ENCODE measurements around the gene TUBB2A. TPM values are rescaled to one million over a fixed set of nuclear protein-coding genes. Genes with fewer than 3 reads are reported as not detected.

Gene TUBB2A
- total RNA-seq, 1 donor from 2014 or later = 260 TPM

- no peak for DNase-seq (ENCODE audit: extremely low read depth, low read depth, low spot score)
Observed at GRCh38 chr6:3125815-3126214, 31.5 kb downstream of the TUBB2A start.

- DNase-seq (ENCODE audit: extremely low read depth, low read depth, low spot score) = no peak
Observed at GRCh38 chr6:3124667-3125066, 32.7 kb downstream of the TUBB2A start.

GRCh38 chr6:3122823-3123182 is 34.5 kb downstream of the TUBB2A start:
- no peak for DNase-seq (ENCODE audit: extremely low read depth, low read depth, low spot score)

- DNase-seq (ENCODE audit: extremely low read depth, low read depth, low spot score) = no peak
Observed at GRCh38 chr6:3120765-3121089, 36.6 kb downstream of the TUBB2A start.

GRCh38 chr6:3119040-3119723 is 38.2 kb downstream of the TUBB2A start:
- no peak for DNase-seq (ENCODE audit: extremely low read depth, low read depth, low spot score)

- DNase-seq (ENCODE audit: extremely low read depth, low read depth, low spot score) = no peak
Observed at GRCh38 chr6:3118353-3119039, 38.8 kb downstream of the TUBB2A start, which contains the start of gene BPHL. TSS of gene BPHL (plus strand) at chr6:3118711. CDS start at chr6:3118741, 30 bp downstream.

- no peak for DNase-seq (ENCODE audit: extremely low read depth, low read depth, low spot score)
Observed at GRCh38 chr6:3117912-3118352, 39.4 kb downstream of the TUBB2A start.

GRCh38 chr6:3114377-3114776 is 43.0 kb downstream of the TUBB2A start:
- DNase-seq (ENCODE audit: extremely low read depth, low read depth, low spot score) = no peak

GRCh38 chr6:3109761-3110160 is 47.6 kb downstream of the TUBB2A start:
- DNase-seq (ENCODE audit: extremely low read depth, low read depth, low spot score) = no peak

- DNase-seq (ENCODE audit: extremely low read depth, low read depth, low spot score) = no peak
Observed at GRCh38 chr6:3108746-3109414, 48.5 kb downstream of the TUBB2A start.

Other genes with a start within 250 kb of the TUBB2A start
- gene SERPINB6, start 186.0 kb downstream of the TUBB2A start, total RNA-seq = 202 and 219 TPM in 2 replicates
- gene NQO2, start 157.7 kb downstream of the TUBB2A start, total RNA-seq = 21.6 and 22.1 TPM in 2 replicates
- gene RIPK1, start 89.0 kb downstream of the TUBB2A start, total RNA-seq = 24.0 and 32.7 TPM in 2 replicates
- 18.0 and 18.3 TPM in 2 replicates for gene BPHL, start 38.8 kb downstream of the TUBB2A start, total RNA-seq
- gene TUBB2B, start 70.1 kb upstream of the TUBB2A start, total RNA-seq = 29.7 and 31.3 TPM in 2 replicates
- 30.5 and 43.3 TPM in 2 replicates for gene PSMG4, start 101.4 kb upstream of the TUBB2A start, total RNA-seq